Breast epithelium (tissue), 4 donors: ENCODE results near the gene PAK6. TPM values are rescaled to one million over a fixed set of nuclear protein-coding genes. Genes with fewer than 3 reads are reported as not detected.

ENCODE experiments used
- DNase-seq, 2 donors: peaks; one replicate each; pipeline ENCODE4 v3.0.0-alpha.2; 2019; ENCODE audit warnings: low spot score in 2 of 2
- H3K27ac ChIP-seq, 2 donors: fragments of 200-600 bp; sonication (generic) in 1 of 2; one replicate each; pipeline ENCODE4 v1.5.1; 2016 to 2019; ENCODE audit warnings: mild to moderate bottlenecking in 1 of 2
- H3K27me3 ChIP-seq, 2 donors: fragments of 200-600 bp; sonication (generic) in 1 of 2; one replicate each; pipeline versions ENCODE4 v1.5.1 to v1.6.0; 2017 to 2019; ENCODE audit warnings: control low read depth in 1 of 2, mild to moderate bottlenecking in 1 of 2
- H3K36me3 ChIP-seq: fragments of 200-600 bp; one replicate; pipeline ENCODE4 v1.5.1; 2019
- H3K4me1 ChIP-seq, 2 donors: fragments of 200-600 bp; sonication (generic); one replicate each; pipeline ENCODE4 v1.5.1; 2016 to 2019; ENCODE audit warnings: control low read depth in 1 of 2
- H3K4me3 ChIP-seq, 3 donors: fragments of 200-600 bp; sonication (generic); 1 replicate in 2 of 3; 2 replicates in 1 of 3; pipeline ENCODE4 v1.5.1; 2016 to 2019; ENCODE audit warnings: mild to moderate bottlenecking in 3 of 3, moderate library complexity in 2 of 3
- H3K9me3 ChIP-seq, 2 donors: fragments of 200-600 bp; sonication (generic) in 1 of 2; one replicate each; pipeline ENCODE4 v1.5.1; 2016 to 2019; ENCODE audit warnings: control low read depth in 1 of 2
- POLR2A ChIP-seq: fragments of 450-650 bp; IDR thresholded peaks from one replicate; pipeline ENCODE4 v1.6.1; 2016; ENCODE audit warnings: antibody characterized with exemption, mild to moderate bottlenecking, moderate library complexity
- POLR2AphosphoS5 ChIP-seq, 3 donors: sonication (generic); formaldehyde crosslinking; IDR thresholded peaks; one replicate each; pipeline ENCODE4 v1.6.1; 2017; ENCODE audit warnings: antibody characterized with exemption in 3 of 3
- intact Hi-C: fragments of 100-400 bp; cut with DNase I; formaldehyde crosslinking; loops from one replicate; pipeline ENCODE4 v1.15.1; 2023; ENCODE audit warnings: low total_unique reads
- total RNA-seq, 3 donors: library from RNA; depleted of rRNA; stranded (reverse); fragments of >200 nt; gene quantifications; one replicate each; pipeline ENCODE4 v1.1.0, GENCODE V29; 2016
- TF ChIP-seq, protein P1 (sequence below), 3 donors: fragments of 450-650 bp; IDR thresholded peaks; one replicate each; pipeline ENCODE4 v1.5.1; 2016 to 2017; ENCODE audit warnings: antibody characterized with exemption in 3 of 3, mild to moderate bottlenecking in 3 of 3, moderate library complexity in 3 of 3

Gene PAK6
- total RNA-seq, 3 donors from 2014 or later, result 0.80 to 11.0 (median 9.5) TPM

DNA sequence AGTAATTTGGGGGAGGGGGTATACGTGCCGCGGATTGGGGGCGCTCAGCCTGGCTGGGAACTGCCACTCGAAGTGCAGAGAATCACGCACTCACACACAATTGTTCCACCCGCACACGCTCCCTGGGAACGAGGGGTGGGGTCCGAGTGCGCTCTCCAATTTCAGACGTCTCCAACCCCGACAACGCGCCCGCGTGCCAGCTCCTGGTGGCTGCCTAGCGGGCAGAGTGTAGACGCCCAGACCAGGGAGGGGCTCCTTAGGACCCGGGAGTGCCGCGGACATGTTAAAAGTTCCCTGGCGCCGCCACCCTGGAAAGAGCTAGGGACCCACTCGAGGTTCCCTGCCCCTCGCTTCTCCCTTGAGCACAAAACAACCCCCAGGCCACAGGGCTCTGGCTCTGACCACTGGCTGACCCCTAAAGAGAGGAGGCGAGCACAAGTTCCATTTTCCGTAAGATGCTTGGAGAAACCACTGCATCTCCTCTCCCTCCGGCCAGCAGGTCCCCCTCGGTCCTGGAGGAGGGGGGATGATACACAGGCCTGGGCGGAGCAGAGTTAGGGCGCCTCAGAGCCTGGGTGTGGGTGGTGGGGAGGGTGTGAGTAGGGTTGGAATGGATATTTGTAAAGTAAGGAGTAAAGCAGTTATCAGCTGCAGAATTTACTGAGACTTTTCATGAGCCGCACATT lies 44.9 kb downstream of the PAK6 start:
- peak overlapping the region in 1 of 3 donors; percentile 67 for H3K4me3 ChIP-seq
- intact Hi-C loops, result loop anchor here (5.0 kb wide), 1 partner anchor 499 kb away; no protein-coding TSS in a partner anchor

DNA sequence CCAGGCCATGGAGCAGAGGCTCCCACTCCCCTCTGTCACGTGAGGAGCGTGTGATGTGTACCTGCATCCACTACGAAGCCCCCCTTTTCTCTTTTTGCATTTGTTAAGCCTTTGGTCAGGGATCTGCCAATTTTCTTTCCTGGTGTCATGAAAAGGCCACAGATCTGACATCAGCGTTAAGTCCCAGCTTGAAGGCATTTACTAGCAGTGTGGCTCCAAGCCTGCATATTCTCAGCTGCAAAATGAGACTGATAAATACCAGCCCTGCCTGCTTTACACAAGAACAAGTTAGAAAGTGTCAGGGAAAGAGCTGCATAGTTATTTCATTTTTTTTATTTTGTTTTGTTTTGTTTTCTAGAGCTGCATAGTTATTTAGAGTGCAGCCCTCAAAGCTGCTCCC lies 46.3 kb downstream of the PAK6 start:
- DNase-seq, result no peak
- no peaks in the 10 kb centered on the region for H3K36me3 ChIP-seq
- no peak overlapping the region for H3K4me3 ChIP-seq
- intact Hi-C loops, result no loop called here
- H3K27ac ChIP-seq, result no peak overlapping the region
- no peaks in the 10 kb centered on the region for H3K9me3 ChIP-seq
- H3K4me1 ChIP-seq, result peaks cover 0 to 16% of the 10 kb centered on the region in 2 donors
- peaks cover 17 to 36% of the 10 kb centered on the region in 2 donors for H3K27me3 ChIP-seq
- TF ChIP-seq, protein P1, sequence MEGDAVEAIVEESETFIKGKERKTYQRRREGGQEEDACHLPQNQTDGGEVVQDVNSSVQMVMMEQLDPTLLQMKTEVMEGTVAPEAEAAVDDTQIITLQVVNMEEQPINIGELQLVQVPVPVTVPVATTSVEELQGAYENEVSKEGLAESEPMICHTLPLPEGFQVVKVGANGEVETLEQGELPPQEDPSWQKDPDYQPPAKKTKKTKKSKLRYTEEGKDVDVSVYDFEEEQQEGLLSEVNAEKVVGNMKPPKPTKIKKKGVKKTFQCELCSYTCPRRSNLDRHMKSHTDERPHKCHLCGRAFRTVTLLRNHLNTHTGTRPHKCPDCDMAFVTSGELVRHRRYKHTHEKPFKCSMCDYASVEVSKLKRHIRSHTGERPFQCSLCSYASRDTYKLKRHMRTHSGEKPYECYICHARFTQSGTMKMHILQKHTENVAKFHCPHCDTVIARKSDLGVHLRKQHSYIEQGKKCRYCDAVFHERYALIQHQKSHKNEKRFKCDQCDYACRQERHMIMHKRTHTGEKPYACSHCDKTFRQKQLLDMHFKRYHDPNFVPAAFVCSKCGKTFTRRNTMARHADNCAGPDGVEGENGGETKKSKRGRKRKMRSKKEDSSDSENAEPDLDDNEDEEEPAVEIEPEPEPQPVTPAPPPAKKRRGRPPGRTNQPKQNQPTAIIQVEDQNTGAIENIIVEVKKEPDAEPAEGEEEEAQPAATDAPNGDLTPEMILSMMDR (IDR thresholded peaks at IDR 0.05), result no peak
- TF ChIP-seq POLR2AphosphoS5 (IDR thresholded peaks at IDR 0.05), result no peak
- TF ChIP-seq POLR2A, result no peak

More for the DNA sequence above, 44.9 kb downstream of the PAK6 start:
- TF ChIP-seq, protein P1 (IDR thresholded peaks at IDR 0.05), result no peak
- TF ChIP-seq POLR2AphosphoS5 (IDR thresholded peaks at IDR 0.05) (no peak), POLR2A (no peak)
- H3K36me3 ChIP-seq, result no peaks in the 10 kb centered on the region
- no peak for DNase-seq
- no peak overlapping the region for H3K27ac ChIP-seq
- peaks cover 0 to 16% of the 10 kb centered on the region in 2 donors for H3K4me1 ChIP-seq
- peaks cover 17 to 43% of the 10 kb centered on the region in 2 donors for H3K27me3 ChIP-seq
- H3K9me3 ChIP-seq, result no peaks in the 10 kb centered on the region

DNA sequence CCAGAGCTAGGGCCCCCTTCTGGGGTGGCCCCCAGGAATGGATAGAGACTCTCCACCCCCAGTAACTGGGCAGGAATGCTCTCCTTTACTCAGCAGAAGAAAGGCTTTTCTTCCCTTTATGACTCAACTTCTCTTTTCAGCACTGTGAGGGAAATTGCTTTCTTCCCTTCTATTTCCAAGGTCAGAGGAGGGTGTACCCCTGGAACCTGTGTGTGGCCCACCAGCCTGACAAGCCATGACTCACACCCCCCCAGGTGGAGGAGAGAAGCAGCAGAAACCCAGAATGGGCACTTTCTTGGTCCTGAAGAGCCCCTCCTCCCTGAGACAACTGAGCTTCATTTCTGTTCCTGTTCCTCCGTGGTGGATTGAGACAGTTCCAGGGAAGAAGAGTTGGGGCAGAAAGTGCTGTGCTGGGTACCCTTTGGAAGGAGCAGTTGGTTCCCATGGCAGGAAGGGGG lies 46.7 kb downstream of the PAK6 start:
- no peaks in the 10 kb centered on the region for H3K36me3 ChIP-seq

DNA sequence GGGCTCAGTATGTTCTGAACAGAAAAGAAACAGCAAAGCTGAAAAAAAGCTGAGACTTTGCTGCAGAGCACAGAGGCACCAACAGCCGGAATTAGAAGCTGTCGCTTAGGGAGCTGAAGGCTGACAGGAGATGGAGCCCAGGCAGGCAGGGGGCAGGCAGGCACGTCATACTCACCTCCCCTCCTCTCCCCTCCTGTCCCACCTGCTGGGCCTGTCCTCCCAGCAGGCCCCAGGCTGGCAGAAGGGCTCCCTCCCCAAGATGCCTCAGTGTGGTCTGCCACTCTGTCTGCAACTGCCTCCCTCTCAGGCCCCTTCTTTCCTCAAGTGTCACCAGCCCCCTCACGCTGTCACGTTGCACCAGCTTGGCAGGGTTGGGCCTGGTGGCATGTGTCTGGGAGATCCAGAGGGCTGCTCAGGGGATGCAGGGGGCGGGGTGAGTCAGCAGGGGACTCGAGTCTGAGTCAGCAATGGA lies 47.2 kb downstream of the PAK6 start:
- Histone ChIP-seq H3K4me3 (no peak overlapping the region), H3K36me3 (no peaks in the 10 kb centered on the region), H3K9me3 (no peaks in the 10 kb centered on the region), H3K4me1 (peaks cover 0 to 16% of the 10 kb centered on the region in 2 donors), H3K27me3 (peaks cover 14 to 26% of the 10 kb centered on the region in 2 donors), H3K27ac (no peak overlapping the region)
- TF ChIP-seq, protein P1 (IDR thresholded peaks at IDR 0.05), result no peak
- no peak for TF ChIP-seq POLR2A
- no peak for TF ChIP-seq POLR2AphosphoS5 (IDR thresholded peaks at IDR 0.05)
- intact Hi-C loops, result no loop called here
- no peak for DNase-seq

More for the DNA sequence above, 46.7 kb downstream of the PAK6 start:
- TF ChIP-seq POLR2AphosphoS5 (IDR thresholded peaks at IDR 0.05) (no peak), POLR2A (no peak)
- TF ChIP-seq, protein P1 (IDR thresholded peaks at IDR 0.05), result no peak
- H3K4me3 ChIP-seq, result no peak overlapping the region
- no peaks in the 10 kb centered on the region for H3K9me3 ChIP-seq
- peaks cover 0 to 16% of the 10 kb centered on the region in 2 donors for H3K4me1 ChIP-seq
- H3K27me3 ChIP-seq, result peaks cover 14 to 31% of the 10 kb centered on the region in 2 donors
- DNase-seq, result no peak
- intact Hi-C loops, result no loop called here
- H3K27ac ChIP-seq, result no peak overlapping the region

DNA sequence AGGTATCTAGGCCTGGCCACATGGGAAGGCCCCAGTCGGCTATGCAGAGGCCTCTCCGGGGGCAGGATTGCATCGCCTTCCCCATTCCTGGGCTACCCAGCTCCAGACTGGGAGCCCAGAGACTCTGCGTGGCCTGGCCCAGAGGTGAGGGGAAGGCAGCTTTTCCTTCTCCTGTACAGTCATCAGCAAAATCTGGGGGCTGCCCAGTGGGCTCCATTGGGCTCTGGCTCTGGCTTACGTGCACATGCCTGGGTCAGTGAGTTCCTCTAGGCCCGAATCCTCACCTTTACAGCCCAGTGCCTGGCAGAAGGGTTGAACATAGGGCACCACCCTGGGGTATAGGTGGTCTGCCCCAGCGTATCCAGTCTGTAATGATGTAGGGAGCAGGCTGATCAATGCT lies 47.9 kb downstream of the PAK6 start:
- intact Hi-C loops, result no loop called here
- Histone ChIP-seq H3K4me3 (no peak overlapping the region), H3K27ac (no peak overlapping the region), H3K4me1 (peaks cover 0 to 16% of the 10 kb centered on the region in 2 donors), H3K36me3 (no peaks in the 10 kb centered on the region), H3K9me3 (no peaks in the 10 kb centered on the region), H3K27me3 (peaks cover 11 to 19% of the 10 kb centered on the region in 2 donors)
- TF ChIP-seq POLR2A, result no peak
- no peak for DNase-seq
